Tibial artery (tissue), 4 donors: Measurements from ENCODE around the gene MAPK1.

ENCODE experiments used
- DNase-seq, 2 donors: peaks; one replicate each; pipeline ENCODE4 v3.0.0-alpha.2; 2019
- H3K27ac ChIP-seq, 2 donors: fragments of 200-600 bp; sonication (generic) in 1 of 2; 1 replicate in 1 of 2; 2 replicates in 1 of 2; pipeline ENCODE4 v1.5.1; 2018 to 2019; ENCODE audit warnings: mild to moderate bottlenecking in 1 of 2
- H3K27me3 ChIP-seq, 2 donors: fragments of 200-600 bp; sonication (generic) in 1 of 2; one replicate each; pipeline versions ENCODE4 v1.5.1 to v1.6.0; 2016 to 2019
- H3K36me3 ChIP-seq, 3 donors: fragments of 200-600 bp; sonication (generic) in 2 of 3; one replicate each; pipeline ENCODE4 v1.5.1; 2016 to 2019; ENCODE audit warnings: mild to moderate bottlenecking in 2 of 3
- H3K4me1 ChIP-seq, 4 donors: fragments of 200-600 bp; sonication (generic) in 2 of 4; 1 replicate in 3 of 4; 2 replicates in 1 of 4; pipeline ENCODE4 v1.5.1; 2016 to 2019
- H3K4me3 ChIP-seq, 2 donors: fragments of 200-600 bp; sonication (generic) in 1 of 2; 1 replicate in 1 of 2; 2 replicates in 1 of 2; pipeline ENCODE4 v1.5.1; 2018 to 2019; ENCODE audit warnings: mild to moderate bottlenecking in 2 of 2
- H3K9me3 ChIP-seq, 3 donors: fragments of 200-600 bp; sonication (generic) in 1 of 3; one replicate each; pipeline ENCODE4 v1.5.1; 2016 to 2019
- intact Hi-C: fragments of 100-400 bp; cut with DNase I; formaldehyde crosslinking; loops from one replicate; pipeline ENCODE4 v1.15.0; 2023; ENCODE audit warnings: low total_unique reads
- TF ChIP-seq, protein P1 (sequence below), 2 experiments: fragments of 200-600 bp in 1 of 2; fragments of 450-650 bp in 1 of 2; IDR thresholded peaks; one replicate each; pipeline ENCODE4 v1.5.1; 2017 to 2019; ENCODE audit warnings: antibody characterized with exemption in 2 of 2, mild to moderate bottlenecking in 1 of 2, moderate library complexity in 1 of 2

The MAPK1 gene

GRCh38 chr22:21835378-21835777, 32.1 kb downstream of the MAPK1 start:
- H3K9me3 ChIP-seq: no peaks in the 10 kb centered on the region
- TF ChIP-seq, protein P1, sequence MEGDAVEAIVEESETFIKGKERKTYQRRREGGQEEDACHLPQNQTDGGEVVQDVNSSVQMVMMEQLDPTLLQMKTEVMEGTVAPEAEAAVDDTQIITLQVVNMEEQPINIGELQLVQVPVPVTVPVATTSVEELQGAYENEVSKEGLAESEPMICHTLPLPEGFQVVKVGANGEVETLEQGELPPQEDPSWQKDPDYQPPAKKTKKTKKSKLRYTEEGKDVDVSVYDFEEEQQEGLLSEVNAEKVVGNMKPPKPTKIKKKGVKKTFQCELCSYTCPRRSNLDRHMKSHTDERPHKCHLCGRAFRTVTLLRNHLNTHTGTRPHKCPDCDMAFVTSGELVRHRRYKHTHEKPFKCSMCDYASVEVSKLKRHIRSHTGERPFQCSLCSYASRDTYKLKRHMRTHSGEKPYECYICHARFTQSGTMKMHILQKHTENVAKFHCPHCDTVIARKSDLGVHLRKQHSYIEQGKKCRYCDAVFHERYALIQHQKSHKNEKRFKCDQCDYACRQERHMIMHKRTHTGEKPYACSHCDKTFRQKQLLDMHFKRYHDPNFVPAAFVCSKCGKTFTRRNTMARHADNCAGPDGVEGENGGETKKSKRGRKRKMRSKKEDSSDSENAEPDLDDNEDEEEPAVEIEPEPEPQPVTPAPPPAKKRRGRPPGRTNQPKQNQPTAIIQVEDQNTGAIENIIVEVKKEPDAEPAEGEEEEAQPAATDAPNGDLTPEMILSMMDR (IDR thresholded peaks at IDR 0.05): no peak
- no peaks in the 10 kb centered on the region for H3K36me3 ChIP-seq
- no peak overlapping the region for H3K4me3 ChIP-seq
- peaks cover 0 to 73% (median 31%) of the 10 kb centered on the region in 4 donors for H3K4me1 ChIP-seq
- no peak overlapping the region for H3K27ac ChIP-seq
- no peak for DNase-seq
- H3K27me3 ChIP-seq: no peaks in the 10 kb centered on the region
- intact Hi-C loops: no loop called here

DNA sequence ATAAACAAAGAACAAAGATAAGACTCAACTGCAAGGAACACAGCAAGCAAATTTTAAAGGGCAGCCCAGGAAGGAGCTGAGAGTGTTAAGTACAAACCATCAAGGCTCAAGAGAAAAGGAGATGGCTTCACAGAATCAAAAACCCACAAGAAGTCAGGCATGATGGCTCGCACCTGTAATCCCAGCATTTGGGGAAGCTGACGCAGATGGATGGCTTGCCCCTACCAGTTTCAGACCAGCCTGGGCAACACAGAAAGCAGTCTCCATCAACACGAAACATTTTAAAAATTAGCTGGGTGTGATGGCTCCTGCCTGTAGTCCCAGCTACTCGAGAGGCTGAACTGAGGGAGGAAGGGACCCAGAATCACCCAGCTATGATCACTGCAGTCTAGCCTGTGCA, 32.6 kb downstream of the MAPK1 start:
- H3K27ac ChIP-seq: no peak overlapping the region
- no peaks in the 10 kb centered on the region for H3K36me3 ChIP-seq
- no peak for DNase-seq
- no peaks in the 10 kb centered on the region for H3K9me3 ChIP-seq
- TF ChIP-seq, protein P1 (IDR thresholded peaks at IDR 0.05): no peak
- no peaks in the 10 kb centered on the region for H3K27me3 ChIP-seq
- no peak overlapping the region for H3K4me3 ChIP-seq
- peaks cover 0 to 78% (median 31%) of the 10 kb centered on the region in 4 donors for H3K4me1 ChIP-seq
- intact Hi-C loops: no loop called here

DNA sequence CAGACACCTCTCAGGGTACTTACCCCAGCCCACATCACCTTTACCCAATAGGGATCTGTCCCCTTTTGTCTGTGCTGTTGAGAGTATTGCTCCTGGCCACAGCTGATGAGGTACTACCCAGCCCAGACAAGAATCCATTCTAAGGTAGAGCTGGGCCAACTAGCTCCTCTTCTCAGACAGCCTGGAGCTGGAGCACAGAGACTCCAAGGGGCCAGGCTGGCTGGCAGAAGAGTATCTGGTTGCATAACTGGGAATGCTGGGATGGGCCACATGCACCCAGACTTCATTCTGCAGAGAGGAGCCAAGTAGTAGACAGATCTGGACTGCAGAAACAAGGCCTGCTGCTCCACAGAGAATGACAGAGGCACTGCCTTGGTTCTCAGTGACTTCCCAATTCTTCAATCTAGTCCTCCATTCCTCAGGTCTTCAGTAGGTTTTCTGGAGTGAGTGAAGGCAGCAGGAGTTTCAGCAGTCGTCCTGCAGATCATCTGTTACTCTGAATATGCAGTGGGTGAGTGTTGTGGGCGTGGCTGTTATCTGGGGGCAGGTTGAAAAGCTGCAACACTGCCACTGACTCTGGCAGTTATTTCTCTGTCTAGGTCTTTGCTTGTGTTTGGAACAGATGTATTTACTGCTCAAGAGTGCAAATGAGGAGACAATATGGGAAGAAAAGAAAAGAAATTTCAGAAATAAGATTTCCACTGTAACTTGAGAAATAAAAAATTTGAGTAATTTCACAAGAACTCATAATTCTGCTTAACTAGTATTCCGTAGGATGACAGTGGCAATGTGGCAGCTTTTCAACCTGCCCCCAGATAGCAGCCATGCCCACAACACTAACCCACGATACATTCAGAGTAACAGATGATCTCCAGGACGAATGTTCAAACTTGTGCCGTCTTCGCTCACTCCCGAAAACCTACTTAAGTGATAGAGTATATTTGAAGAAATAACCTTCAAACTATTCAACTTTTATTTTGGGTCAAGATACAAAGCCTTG, 34.9 kb downstream of the MAPK1 start:
- intact Hi-C loops: no loop called here
- TF ChIP-seq, protein P1 (IDR thresholded peaks at IDR 0.05): no peak
- H3K27ac ChIP-seq: peak overlapping the region in 1 of 2 donors; percentile 4
- no peaks in the 10 kb centered on the region for H3K27me3 ChIP-seq
- H3K4me3 ChIP-seq: no peak overlapping the region
- DNase-seq: no peak
- no peaks in the 10 kb centered on the region for H3K36me3 ChIP-seq
- peaks cover 0 to 72% (median 26%) of the 10 kb centered on the region in 4 donors for H3K4me1 ChIP-seq
- H3K9me3 ChIP-seq: no peaks in the 10 kb centered on the region

DNA sequence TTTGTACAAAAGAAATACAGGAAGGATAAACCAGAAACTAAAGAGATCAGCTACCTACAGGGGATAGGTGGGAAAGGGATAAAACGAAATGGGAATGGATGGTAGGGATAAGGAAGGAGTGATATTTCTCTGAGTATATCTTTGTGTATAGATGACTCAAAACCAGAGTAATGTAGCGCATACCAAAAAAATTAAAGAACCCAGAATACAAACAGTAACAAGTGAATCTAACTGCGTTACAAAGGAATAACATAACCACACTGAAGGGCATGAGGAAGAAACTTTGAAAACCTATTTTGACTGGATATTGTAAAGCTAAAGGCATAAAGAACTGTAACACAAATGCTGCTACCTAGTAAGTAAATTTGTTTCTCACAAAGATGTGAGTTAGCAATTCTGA, 37.9 kb downstream of the MAPK1 start:
- intact Hi-C loops: no loop called here
- Histone ChIP-seq H3K9me3 (no peaks in the 10 kb centered on the region), H3K36me3 (no peaks in the 10 kb centered on the region), H3K27me3 (no peaks in the 10 kb centered on the region), H3K4me1 (peaks cover 0 to 62% (median 15%) of the 10 kb centered on the region in 4 donors), H3K27ac (no peak overlapping the region), H3K4me3 (no peak overlapping the region)
- TF ChIP-seq, protein P1 (IDR thresholded peaks at IDR 0.05): no peak
- no peak for DNase-seq

DNA sequence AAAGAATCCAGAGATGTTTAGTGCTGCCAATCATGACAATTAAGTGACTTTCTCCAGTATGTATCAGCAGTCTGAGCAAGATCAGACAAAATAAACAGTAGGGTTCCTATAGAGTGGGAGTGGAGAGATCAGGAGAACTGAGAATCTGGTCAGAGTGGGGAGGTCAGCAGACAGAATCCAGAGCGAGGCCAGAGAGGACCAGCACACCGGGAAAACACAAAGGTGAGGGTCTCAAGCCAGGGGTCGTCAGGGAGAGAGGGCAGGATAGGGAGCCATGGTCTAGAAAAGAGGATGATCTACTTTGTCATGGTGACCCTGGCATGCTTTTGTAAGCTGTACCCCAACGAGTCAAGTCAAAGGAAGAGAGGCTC, 39.2 kb downstream of the MAPK1 start:
- Histone ChIP-seq H3K27ac (no peak overlapping the region), H3K27me3 (no peaks in the 10 kb centered on the region), H3K9me3 (no peaks in the 10 kb centered on the region), H3K36me3 (no peaks in the 10 kb centered on the region), H3K4me1 (peaks cover 0 to 72% (median 21%) of the 10 kb centered on the region in 4 donors), H3K4me3 (no peak overlapping the region)
- intact Hi-C loops: no loop called here
- no peak for DNase-seq
- TF ChIP-seq, protein P1 (IDR thresholded peaks at IDR 0.05): no peak
